Activated CD8-positive, alpha-beta memory T cell treated with anti-CD3 and anti-CD28 coated beads for 4 hours (primary cell): ENCODE results near the gene GAGE12F.
"Not testable (repeated sequence)": the region's sequence is repeated elsewhere in the genome, so short reads cannot be mapped to it uniquely, and the experiment has no call there.

Experiments used
- DNase-seq, 2 donors: peaks; one replicate each; pipeline ENCODE4 v3.0.0-alpha.2; 2020; ENCODE audit warnings: low read depth in 2 of 2

Gene GAGE12F

GRCh38 chrX:49560542-49560941, at the start of gene GAGE12F:
TSS of gene GAGE12F (plus strand) at chrX:49560842. CDS start at chrX:49561997, 1,155 bp downstream.
- not testable (repeated sequence) for DNase-seq

GRCh38 chrX:49531877-49532276, 28.8 kb upstream of the GAGE12F start, which contains the start of gene GAGE12C:
TSS of gene GAGE12C (plus strand) at chrX:49532177. CDS start at chrX:49533332, 1,155 bp downstream.
- not testable (repeated sequence) for DNase-seq

- DNase-seq: not testable (repeated sequence)
Measured at GRCh38 chrX:49541433-49541832, 19.2 kb upstream of the GAGE12F start, which contains the start of gene GAGE12D. TSS of gene GAGE12D (plus strand) at chrX:49541733. CDS start at chrX:49542888, 1,155 bp downstream.

- DNase-seq: not testable (repeated sequence)
Measured at GRCh38 chrX:49550989-49551388, 9.7 kb upstream of the GAGE12F start, which contains the start of gene GAGE12E. TSS of gene GAGE12E (plus strand) at chrX:49551289. CDS start at chrX:49552444, 1,155 bp downstream.

GRCh38 chrX:49568728-49569127, 8.1 kb downstream of the GAGE12F start:
- DNase-seq: not testable (repeated sequence)

GRCh38 chrX:49569152-49569551, 8.5 kb downstream of the GAGE12F start:
- not testable (repeated sequence) for DNase-seq

- not testable (repeated sequence) for DNase-seq
Measured at GRCh38 chrX:49570100-49570499, 9.5 kb downstream of the GAGE12F start, which contains the start of gene GAGE12G. TSS of gene GAGE12G (plus strand) at chrX:49570400. CDS start at chrX:49571555, 1,155 bp downstream.

- not testable (repeated sequence) for DNase-seq
Measured at GRCh38 chrX:49579649-49580048, 19.0 kb downstream of the GAGE12F start, which contains the start of gene GAGE12H. TSS of gene GAGE12H (plus strand) at chrX:49579949. CDS start at chrX:49581104, 1,155 bp downstream.

GRCh38 chrX:49589196-49589595, 28.6 kb downstream of the GAGE12F start, which contains the start of gene GAGE2A:
TSS of gene GAGE2A (plus strand) at chrX:49589496. CDS start at chrX:49590651, 1,155 bp downstream.
- DNase-seq: not testable (repeated sequence)

- not testable (repeated sequence) for DNase-seq
Measured at GRCh38 chrX:49589769-49590478, 29.3 kb downstream of the GAGE12F start.

GRCh38 chrX:49590488-49590887, 29.8 kb downstream of the GAGE12F start:
- not testable (repeated sequence) for DNase-seq

GRCh38 chrX:49598720-49599119, 38.1 kb downstream of the GAGE12F start, which contains the start of gene GAGE1:
TSS of gene GAGE1 (plus strand) at chrX:49599020. CDS start at chrX:49600175, 1,155 bp downstream.
- not testable (repeated sequence) for DNase-seq

- DNase-seq: no peak
Measured at GRCh38 chrX:49610718-49611310, 50.2 kb downstream of the GAGE12F start.
